Right lobe of liver (tissue), 6 donors: ENCODE data around the gene FANCC. TPM values are rescaled to one million over a fixed set of nuclear protein-coding genes. Genes with fewer than 3 reads are reported as not detected.

Experiments
- ATAC-seq, 4 donors: fragments of 200-7000 bp; cut with Tn5 transposase; one replicate each; pipeline ENCODE4 v1.9.1; 2020; ENCODE audit warnings: mild to moderate bottlenecking in 4 of 4, moderate library complexity in 4 of 4
- DNase-seq, 3 donors: peaks; one replicate each; pipeline ENCODE4 v3.0.0-alpha.2; 2020
- H3K27ac ChIP-seq, 3 donors: fragments of 200-600 bp; one replicate each; pipeline ENCODE4 v1.8.0; 2022
- H3K27me3 ChIP-seq, 2 donors: fragments of 200-600 bp; one replicate each; pipeline ENCODE4 v1.8.0; 2022
- H3K36me3 ChIP-seq, 4 donors: fragments of 200-600 bp; sonication (generic) in 1 of 4; one replicate each; pipeline versions ENCODE4 v1.5.1 to v1.8.0; 2017 to 2022; ENCODE audit warnings: control low read depth in 1 of 4
- H3K4me1 ChIP-seq, 4 donors: fragments of 200-600 bp; sonication (generic) in 1 of 4; one replicate each; pipeline versions ENCODE4 v1.5.1 to v1.8.0; 2017 to 2022; ENCODE audit warnings: control low read depth in 1 of 4
- H3K4me3 ChIP-seq, 3 donors: fragments of 200-600 bp; one replicate each; pipeline ENCODE4 v1.8.0; 2022
- H3K9me3 ChIP-seq, 4 donors: fragments of 200-600 bp; sonication (generic) in 1 of 4; one replicate each; pipeline versions ENCODE4 v1.5.1 to v1.8.0; 2017 to 2022; ENCODE audit warnings: control low read depth in 1 of 4
- POLR2A ChIP-seq: fragments of 450-650 bp; IDR thresholded peaks from one replicate; pipeline ENCODE4 v1.6.1; 2017; ENCODE audit warnings: antibody characterized with exemption, mild to moderate bottlenecking
- WGBS: methylation state at CpG from one replicate; pipeline ENCODE4 v1.1.6; 2018; ENCODE audit warnings: low coverage, low lambda C conversion rate; ENCODE audit not compliant: insufficient coverage; ENCODE audit errors: missing lambda C conversion rate; 5-methylcytosine and 5-hydroxymethylcytosine counted together
- intact Hi-C, 2 donors: fragments of 100-400 bp; cut with DNase I; formaldehyde crosslinking; loops; one replicate each; pipeline versions ENCODE4 v1.11.2 to v1.14.1; 2022
- total RNA-seq, 6 experiments: library from RNA; depleted of rRNA in 2 of 6; stranded (reverse); fragments of >200 nt in 2 of 6; fragmentation: NEBNext Ultra II Directional in 3 of 6; extraction: Animal tissue kit (Norgen Biotek cat#: 25700) in 3 of 6; gene quantifications; one replicate each; pipeline versions ENCODE4 v1.1.0 to v1.2.4, GENCODE V29; 2016 to 2023
- TF ChIP-seq, protein P1 (sequence below), 4 donors: fragments of 200-600 bp in 3 of 4; fragments of 450-650 bp in 1 of 4; IDR thresholded peaks; one replicate each; pipeline versions ENCODE4 v1.5.1 to v1.8.0; 2016 to 2022; ENCODE audit warnings: antibody characterized with exemption in 4 of 4, mild to moderate bottlenecking in 2 of 4
- donor health status: DM: no; HTN: yes; CAD: no.
- donor health status: DM: no; HTN: no; CAD: no.
- donor health status: DM: no; HTN: no; CAD: no.
- donor health status: DM: no; HTN: yes; CAD: no.
- donor health status: DM: no; HTN: yes; CAD: no.

FANCC gene
- total RNA-seq, 6 experiments from 2014 or later = 8.1 to 27.9 (median 13.2) TPM

DNA sequence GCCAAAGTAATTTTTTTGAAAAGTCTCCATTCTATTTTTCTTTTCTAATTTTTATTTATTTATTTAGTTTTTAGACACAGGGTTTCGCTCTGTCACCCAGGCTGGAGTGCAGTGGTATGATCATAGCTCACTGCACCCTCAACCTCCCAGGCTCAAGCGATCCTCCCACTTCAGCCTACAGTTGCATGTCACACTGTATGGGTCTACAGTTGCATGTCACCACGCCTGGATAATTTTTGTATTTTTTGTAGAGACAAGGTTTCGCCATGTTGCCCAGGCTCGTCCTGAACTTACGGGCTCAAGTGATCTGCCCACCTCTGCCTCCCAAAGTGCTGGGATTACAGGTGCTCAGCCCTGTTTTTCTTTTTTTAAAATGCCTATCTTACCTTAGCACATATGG is 10.7 kb downstream of the FANCC start:
- WGBS = 96% methylated on average over 5 of the region's 6 CpGs
- DNase-seq = no peak
- peaks cover 0 to 14% (median 3%) of the 10 kb centered on the region in 4 donors for H3K4me1 ChIP-seq
- TF ChIP-seq POLR2A = no peak
- TF ChIP-seq, protein P1, sequence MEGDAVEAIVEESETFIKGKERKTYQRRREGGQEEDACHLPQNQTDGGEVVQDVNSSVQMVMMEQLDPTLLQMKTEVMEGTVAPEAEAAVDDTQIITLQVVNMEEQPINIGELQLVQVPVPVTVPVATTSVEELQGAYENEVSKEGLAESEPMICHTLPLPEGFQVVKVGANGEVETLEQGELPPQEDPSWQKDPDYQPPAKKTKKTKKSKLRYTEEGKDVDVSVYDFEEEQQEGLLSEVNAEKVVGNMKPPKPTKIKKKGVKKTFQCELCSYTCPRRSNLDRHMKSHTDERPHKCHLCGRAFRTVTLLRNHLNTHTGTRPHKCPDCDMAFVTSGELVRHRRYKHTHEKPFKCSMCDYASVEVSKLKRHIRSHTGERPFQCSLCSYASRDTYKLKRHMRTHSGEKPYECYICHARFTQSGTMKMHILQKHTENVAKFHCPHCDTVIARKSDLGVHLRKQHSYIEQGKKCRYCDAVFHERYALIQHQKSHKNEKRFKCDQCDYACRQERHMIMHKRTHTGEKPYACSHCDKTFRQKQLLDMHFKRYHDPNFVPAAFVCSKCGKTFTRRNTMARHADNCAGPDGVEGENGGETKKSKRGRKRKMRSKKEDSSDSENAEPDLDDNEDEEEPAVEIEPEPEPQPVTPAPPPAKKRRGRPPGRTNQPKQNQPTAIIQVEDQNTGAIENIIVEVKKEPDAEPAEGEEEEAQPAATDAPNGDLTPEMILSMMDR (IDR thresholded peaks at IDR 0.05) = no peak
- intact Hi-C loops = no loop called here
- no peaks in the 10 kb centered on the region for H3K9me3 ChIP-seq
- no peak overlapping the region for H3K27ac ChIP-seq
- no peaks in the 10 kb centered on the region for H3K27me3 ChIP-seq
- no peak overlapping the region for H3K4me3 ChIP-seq
- no peak for ATAC-seq
- no peaks in the 10 kb centered on the region for H3K36me3 ChIP-seq

DNA sequence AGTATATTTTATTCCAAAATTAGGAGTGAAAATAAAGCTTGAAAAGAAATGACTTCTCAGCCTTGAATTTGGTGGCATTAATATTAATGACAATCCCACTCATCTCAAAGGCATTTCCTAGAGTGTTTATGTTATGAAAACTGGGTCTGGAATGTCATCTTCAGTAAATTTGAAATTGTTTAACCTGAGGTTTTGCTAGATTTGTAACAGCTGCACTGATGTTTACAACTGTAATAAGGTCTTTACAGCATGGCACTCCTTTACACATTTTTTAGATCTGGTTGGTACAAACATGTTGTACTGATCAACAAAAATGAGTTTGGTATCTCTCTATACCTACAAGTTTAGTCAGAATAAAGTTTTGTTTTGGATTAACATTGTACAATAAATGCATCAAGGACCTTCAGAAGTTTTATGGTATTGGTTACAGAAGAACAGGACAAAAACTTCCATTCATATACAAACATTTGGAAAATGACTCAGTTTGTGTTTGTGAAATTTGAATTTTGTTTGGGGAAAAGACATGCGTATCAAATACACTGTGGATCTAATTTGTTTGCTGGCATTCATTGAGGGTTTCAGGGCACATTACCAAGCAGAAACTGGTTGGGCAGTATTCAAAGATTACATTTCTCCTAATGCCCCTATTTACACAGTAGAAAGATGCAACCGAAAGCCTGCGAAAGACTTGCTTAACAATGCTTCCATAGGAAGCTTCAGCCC is 11.6 kb downstream of the FANCC start:
- no peak for DNase-seq
- no peak overlapping the region for H3K4me3 ChIP-seq
- WGBS = 19% methylated on average over 1 of the region's 3 CpGs
- H3K36me3 ChIP-seq = no peaks in the 10 kb centered on the region
- ATAC-seq = peak; percentile 41 to 81 (median 74)
- H3K27ac ChIP-seq = no peak overlapping the region
- intact Hi-C loops = no loop called here
- TF ChIP-seq, protein P1 (IDR thresholded peaks at IDR 0.05) = no peak
- no peak for TF ChIP-seq POLR2A
- H3K9me3 ChIP-seq = no peaks in the 10 kb centered on the region
- H3K4me1 ChIP-seq = peaks cover 0 to 14% (median 3%) of the 10 kb centered on the region in 4 donors
- no peaks in the 10 kb centered on the region for H3K27me3 ChIP-seq

DNA sequence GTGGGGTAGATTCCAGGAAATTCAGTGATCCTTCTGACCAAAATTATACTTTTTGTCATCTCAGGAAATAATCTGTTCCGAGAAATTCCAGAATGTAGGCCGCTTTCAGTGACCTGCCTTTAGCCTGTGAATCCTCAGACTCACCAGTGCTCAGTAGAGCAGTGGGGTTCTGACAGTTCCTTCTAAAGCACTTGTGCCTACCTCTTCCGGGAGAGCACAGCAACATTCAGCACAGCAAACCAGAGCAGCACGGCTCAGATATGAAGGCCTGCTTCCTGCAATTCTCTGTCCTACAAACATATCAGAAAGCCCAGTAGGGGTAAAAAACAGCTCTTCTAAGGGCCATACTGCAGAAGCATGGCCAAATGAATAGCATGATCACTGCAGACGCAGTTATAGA is 15.0 kb downstream of the FANCC start:
- no peak overlapping the region for H3K27ac ChIP-seq

DNA sequence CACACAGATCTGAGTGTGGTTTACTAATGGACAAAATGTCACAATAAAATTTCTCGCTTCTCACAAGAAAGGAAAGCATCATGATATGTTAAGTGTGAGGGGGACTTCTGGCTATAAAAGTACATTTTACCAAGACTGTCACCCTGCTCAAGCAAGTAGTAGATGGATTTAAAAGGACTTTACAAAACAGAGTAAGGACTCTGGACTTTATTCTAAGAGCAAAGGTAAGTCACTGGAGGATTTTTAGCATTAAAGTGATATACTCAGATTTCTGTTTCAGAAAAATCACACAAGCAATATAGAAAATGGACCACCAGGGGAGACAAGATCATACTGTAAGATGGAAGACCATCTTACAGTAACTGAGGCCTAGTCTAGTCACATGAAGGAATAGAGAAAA is 19.7 kb downstream of the FANCC start:
- ATAC-seq = peak in 3 of 4 donors; percentile 28 to 78 (median 50)
- DNase-seq = no peak
- WGBS = 89% methylated on average over 1 of the region's 1 CpG
- H3K4me1 ChIP-seq = peaks cover 0 to 31% (median 5%) of the 10 kb centered on the region in 4 donors
- no peaks in the 10 kb centered on the region for H3K36me3 ChIP-seq
- peak overlapping the region in 1 of 3 donors; percentile 2 for H3K27ac ChIP-seq
- H3K4me3 ChIP-seq = no peak overlapping the region
- no peaks in the 10 kb centered on the region for H3K27me3 ChIP-seq
- intact Hi-C loops = no loop called here
- no peaks in the 10 kb centered on the region for H3K9me3 ChIP-seq
- no peak for TF ChIP-seq POLR2A
- TF ChIP-seq, protein P1 (IDR thresholded peaks at IDR 0.05) = no peak

More for the DNA sequence above, 15.0 kb downstream of the FANCC start:
- Histone ChIP-seq H3K27me3 (no peaks in the 10 kb centered on the region), H3K9me3 (no peaks in the 10 kb centered on the region), H3K4me1 (peaks cover 0 to 24% (median 8%) of the 10 kb centered on the region in 4 donors), H3K4me3 (no peak overlapping the region), H3K36me3 (no peaks in the 10 kb centered on the region)
- ATAC-seq = no peak
- WGBS = 75% methylated on average over 4 of the region's 5 CpGs
- intact Hi-C loops = no loop called here
- DNase-seq = no peak
- no peak for TF ChIP-seq POLR2A
- TF ChIP-seq, protein P1 (IDR thresholded peaks at IDR 0.05) = no peak
